ENCODE measurements around the gene BICD1.

- no peak for TF ChIP-seq CTCF (conservative IDR thresholded peaks at IDR 0.05 in 1 of 2, IDR thresholded peaks at IDR 0.05 in 1 of 2; ENCODE audit: low read depth in 1 of 2, low read length in 2 of 2)
- TF ChIP-seq EZH2 (IDR thresholded peaks at IDR 0.05; ENCODE audit: low read length, missing control alignments) = no peak
Measured at GRCh38 chr12:32116897-32117296, 10.2 kb downstream of the BICD1 start.
